Activated T-helper 2 cell treated with anti-CD3 and anti-CD28 coated beads, Interferon-gamma antibody, Interleukin-2, Interleukin-4, amounts not matched to agents 10 μg/mL and 5 μg/mL and 100 μg/mL, durations not matched to agents 14 hours and 24 hours and 36 hours (primary cell): ENCODE results near the gene SASH1. TPM values are rescaled to one million over a fixed set of nuclear protein-coding genes. Genes with fewer than 3 reads are reported as not detected.

Source experiments
- DNase-seq: peaks from one replicate; pipeline ENCODE4 v3.0.0; 2021; ENCODE audit warnings: low spot score
- H3K27ac Mint-ChIP-seq: one replicate; pipeline ENCODE4 v1.8.0; 2021; ENCODE audit warnings: mixed read lengths
- H3K27me3 Mint-ChIP-seq: one replicate; pipeline ENCODE4 v1.8.0; 2021; ENCODE audit warnings: low read depth, mixed read lengths
- H3K36me3 Mint-ChIP-seq: one replicate; pipeline ENCODE4 v1.8.0; 2021; ENCODE audit warnings: low read depth, mixed read lengths
- H3K4me1 Mint-ChIP-seq: one replicate; pipeline ENCODE4 v1.8.0; 2021; ENCODE audit warnings: low read depth, mixed read lengths
- H3K4me3 Mint-ChIP-seq: one replicate; pipeline ENCODE4 v1.8.0; 2021; ENCODE audit warnings: low read depth, mild to moderate bottlenecking, moderate library complexity, mixed read lengths
- H3K9me3 Mint-ChIP-seq: one replicate; pipeline ENCODE4 v1.8.0; 2021; ENCODE audit warnings: mixed read lengths
- intact Hi-C: fragments of 100-400 bp; cut with micrococcal nuclease; formaldehyde crosslinking; loops from one replicate; pipeline ENCODE4 v1.15.1; 2023
- total RNA-seq: library from RNA; stranded (reverse); gene quantifications from 2 replicates; pipeline ENCODE4 v1.2.3, GENCODE V29; 2022

The SASH1 gene
- total RNA-seq, 1 donor from 2014 or later: 0.52 TPM

DNA sequence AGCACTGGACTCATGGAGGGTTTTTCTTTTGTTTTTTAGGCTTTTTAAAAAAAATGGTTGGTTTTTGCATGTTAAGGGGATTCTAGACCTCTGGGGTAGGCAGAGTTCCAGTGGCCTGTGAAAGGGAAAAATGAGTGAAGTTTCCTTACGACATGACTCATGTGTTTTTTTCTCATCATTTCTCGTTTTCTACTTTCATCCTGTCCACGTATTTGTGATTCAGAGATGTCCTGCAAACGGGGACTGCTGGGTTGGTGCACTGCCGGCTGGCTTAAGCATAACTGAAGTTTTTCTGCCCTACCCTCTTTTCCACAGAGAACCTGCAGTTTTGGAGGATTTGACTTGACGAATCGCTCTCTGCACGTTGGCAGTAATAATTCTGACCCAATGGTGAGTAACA, 182.3 kb downstream of the SASH1 start:
- no peaks in the 10 kb centered on the region for H3K9me3 Mint-ChIP-seq
- H3K4me3 Mint-ChIP-seq: no peak overlapping the region
- intact Hi-C loops: no loop called here
- peak overlapping the region; percentile 15 for H3K27ac Mint-ChIP-seq
- no peaks in the 10 kb centered on the region for H3K27me3 Mint-ChIP-seq
- DNase-seq: no peak
- no peaks in the 10 kb centered on the region for H3K4me1 Mint-ChIP-seq
- H3K36me3 Mint-ChIP-seq: no peaks in the 10 kb centered on the region

DNA sequence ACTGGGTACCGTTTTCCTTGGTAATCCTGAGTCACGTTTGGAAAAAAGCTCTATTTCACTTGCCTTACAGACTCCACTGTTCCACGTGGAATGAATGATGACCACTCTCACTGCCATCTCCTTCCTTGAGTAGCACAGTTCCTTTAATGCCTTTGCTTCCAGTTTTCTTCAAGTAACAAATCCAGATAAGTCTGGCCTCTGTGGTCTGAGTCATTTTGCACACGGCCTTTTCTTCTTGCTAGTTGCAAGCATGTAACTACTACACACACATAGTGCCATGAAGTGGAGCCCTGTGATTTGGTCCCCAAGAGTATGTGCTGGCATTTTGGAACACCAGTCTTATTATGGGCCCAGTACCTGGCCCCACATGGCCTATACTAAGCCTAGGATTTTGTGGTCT, 182.8 kb downstream of the SASH1 start:
- no peaks in the 10 kb centered on the region for H3K36me3 Mint-ChIP-seq
- no peak overlapping the region for H3K4me3 Mint-ChIP-seq
- DNase-seq: no peak
- no peaks in the 10 kb centered on the region for H3K4me1 Mint-ChIP-seq
- no peaks in the 10 kb centered on the region for H3K9me3 Mint-ChIP-seq
- no peaks in the 10 kb centered on the region for H3K27me3 Mint-ChIP-seq
- intact Hi-C loops: no loop called here
- H3K27ac Mint-ChIP-seq: no peak overlapping the region

DNA sequence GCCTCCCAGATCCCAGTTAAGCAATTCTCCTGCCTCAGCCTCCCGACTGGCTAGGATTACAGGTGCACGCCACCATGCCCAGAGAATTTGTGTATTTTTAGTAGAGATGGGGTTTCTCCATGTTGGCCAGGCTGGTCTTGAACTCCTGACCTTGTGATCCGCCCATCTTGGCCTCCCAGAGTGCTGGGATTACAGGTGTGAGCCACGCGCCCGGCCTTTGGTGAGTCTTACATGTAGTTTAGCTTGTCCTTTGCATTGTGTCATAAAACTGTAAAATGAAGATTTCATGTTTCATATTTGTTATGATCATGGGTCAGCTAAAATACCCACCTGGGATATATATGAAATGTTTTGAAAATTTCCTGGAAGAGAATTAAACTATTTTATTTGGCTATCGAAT, 183.5 kb downstream of the SASH1 start:
- intact Hi-C loops: no loop called here
- no peak overlapping the region for H3K4me3 Mint-ChIP-seq

DNA sequence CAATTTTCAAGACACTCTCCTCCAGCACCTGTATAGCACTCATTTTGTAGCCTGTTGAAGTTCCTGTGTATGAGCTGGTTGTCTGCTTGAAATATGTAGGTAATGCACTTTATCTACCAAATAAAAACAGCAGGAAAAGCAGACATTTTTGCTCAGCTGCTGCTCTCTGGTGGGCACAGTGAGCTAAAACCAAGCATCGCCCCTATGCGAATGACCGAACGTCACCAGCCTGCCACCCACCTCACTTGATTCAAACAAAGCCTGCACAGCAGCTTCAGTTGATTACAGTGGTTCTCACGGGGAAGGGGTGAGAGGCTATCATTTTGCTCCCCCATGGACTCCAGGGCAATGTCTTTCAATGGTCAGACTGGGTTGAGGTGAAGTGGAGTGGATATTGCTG, 185.7 kb downstream of the SASH1 start:
- no peak for DNase-seq
- H3K4me3 Mint-ChIP-seq: no peak overlapping the region
- no peaks in the 10 kb centered on the region for H3K9me3 Mint-ChIP-seq
- H3K27ac Mint-ChIP-seq: no peak overlapping the region
- H3K36me3 Mint-ChIP-seq: no peaks in the 10 kb centered on the region
- intact Hi-C loops: no loop called here
- no peaks in the 10 kb centered on the region for H3K4me1 Mint-ChIP-seq
- H3K27me3 Mint-ChIP-seq: peaks cover 2% of the 10 kb centered on the region

More for the DNA sequence above, 183.5 kb downstream of the SASH1 start:
- Mint-ChIP-seq H3K27ac (no peak overlapping the region), H3K4me1 (no peaks in the 10 kb centered on the region), H3K9me3 (no peaks in the 10 kb centered on the region), H3K27me3 (peaks cover 2% of the 10 kb centered on the region), H3K36me3 (no peaks in the 10 kb centered on the region)
- no peak for DNase-seq

DNA sequence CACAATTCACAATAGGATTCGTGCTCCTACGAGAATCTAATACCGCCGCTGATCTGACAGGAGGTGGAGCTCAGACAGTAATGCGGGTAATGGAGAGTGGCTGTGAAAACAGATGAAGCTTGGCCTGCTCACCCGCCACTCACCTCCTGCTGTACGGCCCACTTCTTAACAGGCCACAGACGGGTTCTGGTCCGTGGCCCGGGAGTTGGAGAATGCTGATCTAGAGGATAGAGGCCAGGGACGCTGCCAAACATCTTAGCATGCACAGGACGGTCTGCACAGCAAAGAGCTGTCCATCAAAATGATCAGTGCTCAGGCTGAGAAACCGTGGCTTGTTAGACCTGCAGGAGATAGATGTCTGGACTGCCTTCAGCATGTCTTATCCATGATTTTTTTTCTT, 186.4 kb downstream of the SASH1 start:
- no peaks in the 10 kb centered on the region for H3K36me3 Mint-ChIP-seq
- peaks cover 2% of the 10 kb centered on the region for H3K27me3 Mint-ChIP-seq
- no peaks in the 10 kb centered on the region for H3K4me1 Mint-ChIP-seq
- no peaks in the 10 kb centered on the region for H3K9me3 Mint-ChIP-seq
- intact Hi-C loops: no loop called here
- no peak overlapping the region for H3K4me3 Mint-ChIP-seq
- no peak overlapping the region for H3K27ac Mint-ChIP-seq
- DNase-seq: no peak

DNA sequence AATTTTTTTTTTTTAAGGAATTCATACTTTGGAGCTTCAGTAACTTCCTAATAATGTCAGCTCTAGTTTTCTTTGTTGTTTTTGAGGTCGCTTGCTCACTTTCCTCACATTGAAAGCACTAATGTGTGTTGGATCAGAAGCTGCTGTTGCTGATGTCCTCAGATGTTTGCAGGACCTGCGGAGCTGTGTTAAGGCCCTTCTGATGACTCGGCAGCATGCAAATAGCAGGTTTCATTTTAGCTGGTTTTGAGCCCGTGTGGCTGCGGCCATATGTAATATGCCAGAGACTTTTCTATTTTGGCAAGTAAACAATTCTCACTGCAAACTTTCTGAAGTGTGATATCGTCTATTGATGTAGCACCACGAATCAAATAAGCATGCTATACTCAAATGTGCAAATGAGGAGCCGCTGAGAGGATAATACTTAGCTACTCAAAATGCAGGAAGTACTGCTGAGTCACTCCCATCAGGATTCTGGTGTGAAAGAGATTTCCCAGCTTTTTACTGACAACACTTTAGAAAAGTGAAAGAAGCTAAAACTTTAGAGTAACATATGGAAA, 187.8 kb downstream of the SASH1 start:
- H3K36me3 Mint-ChIP-seq: no peaks in the 10 kb centered on the region
- intact Hi-C loops: no loop called here
- H3K27me3 Mint-ChIP-seq: peaks cover 2% of the 10 kb centered on the region
- no peak overlapping the region for H3K4me3 Mint-ChIP-seq
- H3K4me1 Mint-ChIP-seq: no peaks in the 10 kb centered on the region
- H3K27ac Mint-ChIP-seq: no peak overlapping the region
- DNase-seq: no peak
- no peaks in the 10 kb centered on the region for H3K9me3 Mint-ChIP-seq

DNA sequence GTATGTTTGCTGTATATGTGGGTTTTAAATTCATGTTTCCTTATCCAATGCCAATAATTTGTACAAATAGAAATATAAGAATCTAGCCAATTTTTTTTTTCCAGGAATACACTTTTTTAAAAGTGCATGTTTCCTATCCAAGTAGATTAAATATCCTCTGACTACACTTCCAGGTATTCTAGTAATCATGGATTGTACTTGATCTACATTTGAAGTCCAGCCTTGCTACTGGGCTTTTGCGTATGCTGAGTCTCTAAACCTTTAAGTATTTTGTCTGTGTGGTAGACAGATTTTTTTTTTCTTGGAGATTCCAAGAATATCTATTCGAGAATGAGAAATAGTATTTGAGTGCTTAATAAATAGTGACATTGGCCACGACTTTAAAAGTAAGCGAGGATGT, 188.3 kb downstream of the SASH1 start:
- Mint-ChIP-seq H3K4me3 (no peak overlapping the region), H3K4me1 (no peaks in the 10 kb centered on the region), H3K9me3 (no peaks in the 10 kb centered on the region), H3K27ac (no peak overlapping the region), H3K36me3 (no peaks in the 10 kb centered on the region), H3K27me3 (peaks cover 2% of the 10 kb centered on the region)
- DNase-seq: no peak
- intact Hi-C loops: no loop called here

DNA sequence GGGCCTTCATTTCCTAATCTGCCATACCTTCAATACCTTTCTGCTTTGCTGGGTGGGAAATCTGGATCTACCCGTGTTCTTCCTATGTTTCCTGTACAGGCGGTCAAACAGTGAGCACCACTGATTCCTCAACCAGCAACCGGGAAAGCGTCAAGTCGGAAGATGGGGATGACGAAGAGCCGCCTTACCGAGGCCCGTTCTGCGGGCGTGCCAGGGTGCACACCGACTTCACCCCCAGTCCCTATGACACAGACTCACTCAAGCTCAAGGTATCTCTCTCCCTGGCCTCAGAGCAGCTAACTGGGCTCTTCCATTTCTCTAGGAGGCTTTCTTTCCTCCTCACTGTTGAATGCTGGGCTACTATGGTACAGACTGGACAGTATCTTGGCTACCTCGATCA, 190.1 kb downstream of the SASH1 start:
- H3K9me3 Mint-ChIP-seq: no peaks in the 10 kb centered on the region
- intact Hi-C loops: no loop called here
- H3K27ac Mint-ChIP-seq: no peak overlapping the region
- no peak for DNase-seq
- H3K4me1 Mint-ChIP-seq: no peaks in the 10 kb centered on the region
- no peak overlapping the region for H3K4me3 Mint-ChIP-seq
- H3K27me3 Mint-ChIP-seq: peaks cover 2% of the 10 kb centered on the region
- no peaks in the 10 kb centered on the region for H3K36me3 Mint-ChIP-seq

DNA sequence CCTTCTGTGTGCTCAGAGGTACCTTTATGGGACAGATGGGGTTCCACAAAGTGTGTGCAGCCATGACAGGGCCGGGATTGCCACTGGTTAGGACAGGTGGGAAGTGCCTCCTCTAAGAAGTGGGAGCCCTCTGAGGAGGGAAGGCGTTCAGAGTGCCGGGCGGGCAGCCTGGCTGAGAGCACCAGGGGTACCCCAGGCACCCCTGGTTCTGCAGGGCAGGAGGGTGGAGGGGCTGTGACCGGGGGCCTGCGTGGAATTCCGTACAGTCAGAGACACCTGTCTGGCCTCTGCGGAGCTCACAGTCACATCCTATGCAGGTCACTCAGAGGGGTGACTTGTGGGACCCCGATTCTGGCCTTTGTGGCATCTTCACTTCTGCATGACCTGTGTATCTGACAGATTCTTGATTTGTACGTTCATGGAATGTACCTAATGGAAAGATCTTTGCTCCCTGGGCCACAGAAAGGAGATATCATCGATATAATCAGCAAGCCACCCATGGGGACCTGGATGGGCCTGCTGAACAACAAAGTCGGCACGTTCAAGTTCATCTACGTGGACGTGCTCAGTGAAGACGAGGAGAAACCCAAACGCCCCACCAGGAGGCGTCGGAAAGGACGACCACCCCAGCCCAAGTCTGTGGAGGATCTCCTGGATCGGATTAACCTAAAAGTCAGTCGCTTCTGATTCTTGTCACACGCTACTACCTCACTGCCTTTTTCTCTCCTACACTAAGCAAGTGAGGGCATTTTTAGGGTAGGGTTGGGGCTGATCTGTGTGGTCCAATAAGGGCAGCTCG, 190.9 kb downstream of the SASH1 start:
- no peak for DNase-seq
- H3K27ac Mint-ChIP-seq: no peak overlapping the region
- intact Hi-C loops: no loop called here
- no peaks in the 10 kb centered on the region for H3K4me1 Mint-ChIP-seq
- peaks cover 2% of the 10 kb centered on the region for H3K27me3 Mint-ChIP-seq
- H3K9me3 Mint-ChIP-seq: no peaks in the 10 kb centered on the region
- no peak overlapping the region for H3K4me3 Mint-ChIP-seq
- no peaks in the 10 kb centered on the region for H3K36me3 Mint-ChIP-seq

DNA sequence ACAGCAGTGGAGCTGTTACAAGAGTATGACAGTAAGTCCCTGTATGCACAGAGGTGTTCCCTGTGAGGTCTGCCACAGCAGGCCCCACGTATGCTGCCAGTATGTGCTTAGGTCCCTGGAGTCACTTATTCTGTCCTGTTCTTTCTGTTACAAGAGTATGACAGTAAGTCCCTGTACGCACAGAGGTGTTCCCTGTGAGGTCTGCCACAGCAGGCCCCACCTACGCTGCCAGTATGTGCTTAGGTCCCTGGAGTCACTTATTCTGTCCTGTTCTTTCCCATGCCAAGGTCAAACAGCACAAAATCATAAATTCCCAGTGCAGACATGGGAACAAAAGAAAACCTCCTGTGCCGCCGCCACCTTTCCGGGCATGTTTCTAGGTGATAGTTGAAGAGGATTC, 192.2 kb downstream of the SASH1 start:
- H3K9me3 Mint-ChIP-seq: no peaks in the 10 kb centered on the region
- intact Hi-C loops: no loop called here
- H3K36me3 Mint-ChIP-seq: no peaks in the 10 kb centered on the region
- H3K4me1 Mint-ChIP-seq: no peaks in the 10 kb centered on the region
- no peak overlapping the region for H3K27ac Mint-ChIP-seq
- H3K4me3 Mint-ChIP-seq: no peak overlapping the region
- no peak for DNase-seq
- peaks cover 3% of the 10 kb centered on the region for H3K27me3 Mint-ChIP-seq

DNA sequence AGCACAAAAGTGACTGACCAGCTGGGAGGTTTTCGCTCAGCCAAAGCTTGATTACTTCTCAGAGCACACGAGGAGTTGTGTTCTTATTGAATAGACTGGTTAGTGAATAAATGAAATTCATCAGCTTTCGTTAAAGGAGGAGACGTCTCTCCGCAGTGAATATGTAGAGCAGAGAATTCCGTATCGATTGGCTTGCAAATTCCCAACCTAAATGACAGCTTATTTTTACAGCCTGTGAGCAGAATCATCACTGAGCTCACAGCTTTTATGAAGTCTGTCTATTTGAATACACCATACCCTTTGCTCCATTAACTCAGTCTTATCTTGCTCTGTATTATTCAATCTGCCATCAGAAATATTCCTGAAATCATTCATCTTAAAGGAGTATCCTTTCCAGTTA, 192.7 kb downstream of the SASH1 start:
- Mint-ChIP-seq H3K36me3 (no peaks in the 10 kb centered on the region), H3K27ac (no peak overlapping the region), H3K4me3 (no peak overlapping the region), H3K4me1 (no peaks in the 10 kb centered on the region), H3K27me3 (peaks cover 7% of the 10 kb centered on the region), H3K9me3 (no peaks in the 10 kb centered on the region)
- no peak for DNase-seq
- intact Hi-C loops: no loop called here

DNA sequence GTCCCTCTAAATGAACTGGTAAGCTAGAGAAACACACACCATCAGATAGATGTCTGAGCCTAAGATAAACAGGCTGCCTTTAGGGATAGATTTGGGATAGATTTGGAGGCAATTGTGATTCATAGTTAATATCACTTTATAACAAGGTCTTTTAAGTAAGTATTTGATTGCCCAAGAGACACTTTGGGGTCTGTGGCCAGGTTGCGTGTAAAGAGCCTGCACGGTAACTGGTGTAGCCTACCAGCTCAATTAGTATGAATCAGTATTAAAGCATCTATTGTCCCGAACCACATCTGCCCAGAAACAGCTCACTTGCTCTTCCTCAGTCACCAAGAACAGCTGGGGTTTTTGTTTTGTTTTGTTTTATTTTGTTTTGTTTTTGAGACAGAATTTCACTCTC, 193.3 kb downstream of the SASH1 start:
- no peak overlapping the region for H3K4me3 Mint-ChIP-seq
- no peaks in the 10 kb centered on the region for H3K36me3 Mint-ChIP-seq
- no peak overlapping the region for H3K27ac Mint-ChIP-seq
- H3K4me1 Mint-ChIP-seq: no peaks in the 10 kb centered on the region
- intact Hi-C loops: no loop called here
- peaks cover 10% of the 10 kb centered on the region for H3K27me3 Mint-ChIP-seq
- no peaks in the 10 kb centered on the region for H3K9me3 Mint-ChIP-seq
- no peak for DNase-seq

DNA sequence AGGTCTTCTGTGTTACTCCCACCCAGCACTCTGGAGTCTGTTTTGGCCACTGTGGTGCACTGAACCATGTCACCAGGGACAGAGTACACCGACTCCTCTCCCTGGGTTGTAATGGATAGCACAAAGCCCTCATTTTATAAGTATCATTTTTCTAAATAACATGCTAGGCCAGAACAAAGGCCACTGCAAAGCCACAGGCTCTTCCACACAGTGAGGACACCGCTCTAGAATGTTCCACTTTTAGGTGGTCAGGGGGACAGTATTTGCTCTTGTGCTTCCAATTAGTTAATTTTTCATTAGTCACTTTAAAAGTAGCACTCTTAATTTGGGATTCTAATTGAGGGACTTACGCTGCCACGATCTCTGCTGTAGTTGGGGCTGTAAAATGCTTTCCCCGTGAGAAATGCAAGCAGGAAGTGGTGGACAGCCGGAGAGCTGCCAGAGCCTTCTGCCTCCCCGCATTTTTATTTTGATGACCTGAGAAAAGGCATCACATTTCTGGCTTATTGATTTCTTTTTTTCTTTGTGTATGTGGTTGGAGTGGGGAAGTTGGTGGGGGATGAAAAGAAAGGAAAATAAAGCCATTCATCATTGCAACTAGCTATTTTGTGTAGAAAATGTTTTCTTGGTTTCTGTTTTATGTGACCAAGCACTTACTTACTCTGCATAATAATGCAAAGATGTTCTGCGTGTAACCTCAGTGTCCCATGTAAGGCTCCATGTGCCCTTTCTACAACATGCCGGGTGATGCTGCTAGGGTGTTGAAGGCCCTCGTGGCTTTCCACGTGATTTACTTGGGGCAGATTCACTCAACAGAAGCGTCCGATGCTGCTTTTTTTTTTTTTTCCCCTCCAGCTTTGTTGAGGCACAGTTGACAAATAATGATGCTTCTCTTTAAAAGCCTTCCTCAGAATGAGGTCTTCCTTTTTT, 195.9 kb downstream of the SASH1 start:
- Mint-ChIP-seq H3K9me3 (no peaks in the 10 kb centered on the region), H3K27ac (no peak overlapping the region), H3K36me3 (no peaks in the 10 kb centered on the region), H3K4me3 (no peak overlapping the region), H3K27me3 (peaks cover 8% of the 10 kb centered on the region), H3K4me1 (no peaks in the 10 kb centered on the region)
- DNase-seq: no peak
- intact Hi-C loops: no loop called here
